Nephron (organoid): ENCODE results near the gene HDAC4.

Source experiments
- H3K27ac Mint-ChIP-seq, 3 experiments: 2 replicates each; pipeline ENCODE4 v1.8.0; 2020; ENCODE audit warnings: mixed read lengths in 3 of 3, mild to moderate bottlenecking in 2 of 3, moderate library complexity in 1 of 3
- H3K27me3 Mint-ChIP-seq: 2 replicates; pipeline ENCODE4 v1.8.0; 2021; ENCODE audit warnings: low read depth, mild to moderate bottlenecking, moderate library complexity, mixed read lengths
- H3K36me3 Mint-ChIP-seq: 2 replicates; pipeline ENCODE4 v1.8.0; 2020; ENCODE audit warnings: low read depth, mixed read lengths
- H3K4me1 Mint-ChIP-seq: 2 replicates; pipeline ENCODE4 v1.8.0; 2020; ENCODE audit warnings: mixed read lengths
- H3K4me3 Mint-ChIP-seq, 3 experiments: 2 replicates each; pipeline ENCODE4 v1.8.0; 2020; ENCODE audit warnings: mild to moderate bottlenecking in 3 of 3, mixed read lengths in 3 of 3, moderate library complexity in 2 of 3
- H3K9me3 Mint-ChIP-seq: 2 replicates; pipeline ENCODE4 v1.8.0; 2020; ENCODE audit warnings: mixed read lengths
- TF ChIP-seq, protein P1 (sequence below), 3 experiments: fragments of 200-600 bp; sonication (generic); IDR thresholded peaks; one replicate each; pipeline ENCODE4 v1.5.0; 2021; ENCODE audit warnings: antibody characterized with exemption in 3 of 3; ENCODE audit not compliant: unreplicated experiment in 3 of 3

HDAC4 gene

DNA sequence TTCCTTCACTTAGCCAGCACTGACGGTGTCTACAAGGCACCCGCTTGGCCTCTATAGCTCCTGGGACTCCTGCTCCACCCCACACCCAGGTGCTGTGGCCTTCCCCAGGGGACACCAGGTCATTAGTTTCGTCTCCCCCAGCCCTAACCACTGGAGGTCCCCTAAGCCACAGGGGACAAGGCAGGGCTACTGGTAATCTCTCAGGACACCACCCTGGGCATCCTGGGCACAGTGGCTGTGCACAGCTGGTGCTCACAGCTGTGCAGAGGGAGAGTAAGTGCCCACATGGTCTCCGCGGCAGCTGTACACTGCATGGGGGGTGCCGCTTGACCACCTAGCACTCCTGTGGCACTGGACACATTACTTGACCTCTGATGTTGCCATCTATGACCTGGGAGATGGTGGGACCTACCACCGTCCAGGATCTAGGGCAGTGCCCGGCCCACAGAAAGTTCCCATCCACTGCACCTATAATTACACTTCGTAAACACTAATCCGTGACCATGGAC lies 134.0 kb downstream of the HDAC4 start:
- peak overlapping the region; percentile 9 to 93 (median 88) for H3K27ac Mint-ChIP-seq
- TF ChIP-seq, protein P1, sequence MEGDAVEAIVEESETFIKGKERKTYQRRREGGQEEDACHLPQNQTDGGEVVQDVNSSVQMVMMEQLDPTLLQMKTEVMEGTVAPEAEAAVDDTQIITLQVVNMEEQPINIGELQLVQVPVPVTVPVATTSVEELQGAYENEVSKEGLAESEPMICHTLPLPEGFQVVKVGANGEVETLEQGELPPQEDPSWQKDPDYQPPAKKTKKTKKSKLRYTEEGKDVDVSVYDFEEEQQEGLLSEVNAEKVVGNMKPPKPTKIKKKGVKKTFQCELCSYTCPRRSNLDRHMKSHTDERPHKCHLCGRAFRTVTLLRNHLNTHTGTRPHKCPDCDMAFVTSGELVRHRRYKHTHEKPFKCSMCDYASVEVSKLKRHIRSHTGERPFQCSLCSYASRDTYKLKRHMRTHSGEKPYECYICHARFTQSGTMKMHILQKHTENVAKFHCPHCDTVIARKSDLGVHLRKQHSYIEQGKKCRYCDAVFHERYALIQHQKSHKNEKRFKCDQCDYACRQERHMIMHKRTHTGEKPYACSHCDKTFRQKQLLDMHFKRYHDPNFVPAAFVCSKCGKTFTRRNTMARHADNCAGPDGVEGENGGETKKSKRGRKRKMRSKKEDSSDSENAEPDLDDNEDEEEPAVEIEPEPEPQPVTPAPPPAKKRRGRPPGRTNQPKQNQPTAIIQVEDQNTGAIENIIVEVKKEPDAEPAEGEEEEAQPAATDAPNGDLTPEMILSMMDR (IDR thresholded peaks at IDR 0.05; ENCODE audit: unreplicated experiment in 3 of 3) = no peak
- no peak overlapping the region for H3K4me3 Mint-ChIP-seq

GRCh38 chr2:239266434-239266766 lies 134.4 kb downstream of the HDAC4 start:
- Mint-ChIP-seq H3K27me3 (no peaks in the 10 kb centered on the region), H3K4me3 (no peak overlapping the region), H3K9me3 (no peaks in the 10 kb centered on the region), H3K36me3 (no peaks in the 10 kb centered on the region), H3K27ac (peak overlapping the region; percentile 9 to 88 (median 52)), H3K4me1 (peaks cover 80% of the 10 kb centered on the region)
- TF ChIP-seq, protein P1 (IDR thresholded peaks at IDR 0.05; ENCODE audit: unreplicated experiment in 3 of 3) = no peak

More for the DNA sequence above, 134.0 kb downstream of the HDAC4 start:
- H3K27me3 Mint-ChIP-seq = no peaks in the 10 kb centered on the region
- peaks cover 84% of the 10 kb centered on the region for H3K4me1 Mint-ChIP-seq
- H3K9me3 Mint-ChIP-seq = no peaks in the 10 kb centered on the region
- H3K36me3 Mint-ChIP-seq = no peaks in the 10 kb centered on the region

GRCh38 chr2:239265681-239266433 lies 135.0 kb downstream of the HDAC4 start:
- Mint-ChIP-seq H3K27me3 (no peaks in the 10 kb centered on the region), H3K27ac (peak overlapping the region in 2 of 3 experiments; percentile 52 to 75), H3K36me3 (no peaks in the 10 kb centered on the region), H3K4me1 (peaks cover 79% of the 10 kb centered on the region), H3K4me3 (no peak overlapping the region), H3K9me3 (no peaks in the 10 kb centered on the region)
- TF ChIP-seq, protein P1 (IDR thresholded peaks at IDR 0.05; ENCODE audit: unreplicated experiment in 3 of 3) = no peak

DNA sequence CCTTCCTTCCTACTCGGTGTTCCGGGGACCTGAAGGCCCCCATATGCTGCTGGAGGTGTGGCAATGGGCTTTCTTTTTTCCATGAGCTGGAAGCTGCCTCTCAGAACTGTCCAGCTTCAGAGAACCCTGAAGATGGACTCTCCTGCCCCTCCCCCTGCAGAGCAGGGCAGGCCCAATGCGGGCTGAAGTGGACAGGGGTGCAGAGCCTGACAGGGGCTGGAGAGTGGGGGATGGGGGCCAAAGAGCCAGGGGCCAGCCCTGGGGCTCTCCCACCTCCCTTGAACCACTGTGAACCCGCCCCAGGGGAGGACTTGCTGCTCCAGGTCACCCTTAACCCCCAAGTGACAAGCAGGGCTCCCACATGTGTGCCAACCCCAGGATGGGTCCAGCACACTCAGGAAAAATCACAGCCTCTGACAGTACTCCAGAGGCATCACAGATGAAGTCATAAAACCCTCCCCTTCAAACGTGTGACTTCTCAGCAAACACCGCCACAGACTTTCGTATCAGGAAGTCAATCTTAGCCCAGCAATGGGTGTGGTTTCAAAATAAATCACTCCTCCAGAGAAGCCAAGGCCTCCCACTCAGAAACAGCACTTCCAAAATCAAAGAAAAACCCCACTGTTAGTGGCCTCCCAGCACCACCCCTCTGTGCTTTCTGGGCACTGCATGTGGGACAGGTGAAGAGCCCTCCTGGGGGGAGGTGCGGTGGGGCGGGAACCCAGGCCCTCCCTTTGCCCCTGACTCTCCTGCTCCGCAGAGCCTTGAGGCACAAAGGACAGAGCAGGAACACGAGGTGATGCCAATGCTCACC lies 135.8 kb downstream of the HDAC4 start:
- Mint-ChIP-seq H3K36me3 (no peaks in the 10 kb centered on the region), H3K27ac (peak overlapping the region; percentile 65 to 89 (median 75)), H3K4me1 (peaks cover 75% of the 10 kb centered on the region), H3K9me3 (no peaks in the 10 kb centered on the region), H3K27me3 (no peaks in the 10 kb centered on the region), H3K4me3 (peak overlapping the region in 1 of 3 experiments; percentile 34)
- TF ChIP-seq, protein P1 (IDR thresholded peaks at IDR 0.05; ENCODE audit: unreplicated experiment in 3 of 3) = no peak

- TF ChIP-seq, protein P1 (IDR thresholded peaks at IDR 0.05; ENCODE audit: unreplicated experiment in 3 of 3) = no peak
- Mint-ChIP-seq H3K9me3 (no peaks in the 10 kb centered on the region), H3K4me3 (no peak overlapping the region), H3K27me3 (no peaks in the 10 kb centered on the region), H3K4me1 (peaks cover 75% of the 10 kb centered on the region), H3K36me3 (no peaks in the 10 kb centered on the region), H3K27ac (peak overlapping the region; percentile 35 to 89 (median 75))
Observed at GRCh38 chr2:239264492-239264837, 136.4 kb downstream of the HDAC4 start.
